H1 (cell line): ENCODE results near the gene SERPINE3. TPM values are rescaled to one million over a fixed set of nuclear protein-coding genes. Genes with fewer than 3 reads are reported as not detected.

Experiments used
- CTCF ChIA-PET: fragments of 300-600 bp; sonication (Branson Sonifier 250); formaldehyde crosslinking; loops from one replicate; lab custom pipeline; 2021; ENCODE audit not compliant: partially characterized antibody; lab: Charles Lee
- POLR2A ChIA-PET: fragments of 300-600 bp; sonication (Branson Sonifier 250); formaldehyde crosslinking; loops from one replicate; lab custom pipeline; 2021; ENCODE audit warnings: inconsistent platforms; ENCODE audit not compliant: partially characterized antibody; lab: Charles Lee
- DNase-seq, 2 experiments: peaks; one replicate each; pipeline versions ENCODE4 v3.0.0 to v3.0.0-alpha.2; 2010 to 2022; ENCODE audit warnings: low spot score in 2 of 2, low read depth in 1 of 2, mixed read lengths in 1 of 2
- FAIRE-seq: peaks from 2 replicates; lab custom pipeline; 2011; peaks lifted over from hg19 to GRCh38; lab: Jason Lieb, UNC
- H2AFZ ChIP-seq: 2 replicates; pipeline ENCODE4 v1.8.1; 2012; ENCODE audit warnings: low read length, inconsistent platforms
- H2AK5ac ChIP-seq: 2 replicates; pipeline ENCODE4 v1.6.1; 2013; ENCODE audit warnings: low read depth, low read length
- H2BK120ac ChIP-seq: replicated peaks from 2 replicates; pipeline ENCODE3; 2013; ENCODE audit warnings: low read depth, low read length, inconsistent platforms
- H2BK12ac ChIP-seq: 2 replicates; pipeline ENCODE4 v1.6.1; 2013; ENCODE audit warnings: low read depth, low read length
- H2BK15ac ChIP-seq: 2 replicates; pipeline ENCODE4 v1.6.1; 2013; ENCODE audit warnings: low read length
- H2BK20ac ChIP-seq: 2 replicates; pipeline ENCODE4 v1.6.1; 2013; ENCODE audit warnings: low read length
- H2BK5ac ChIP-seq: 2 replicates; pipeline ENCODE4 v1.6.1; 2013; ENCODE audit warnings: low read depth, low read length
- H3K14ac ChIP-seq: 2 replicates; pipeline ENCODE4 v1.6.1; 2013; ENCODE audit warnings: inconsistent platforms; ENCODE audit not compliant: insufficient read length
- H3K18ac ChIP-seq: 2 replicates; pipeline ENCODE4 v1.6.1; 2013; ENCODE audit warnings: low read length; ENCODE audit errors: extremely low read depth
- H3K23ac ChIP-seq: 2 replicates; pipeline ENCODE4 v1.6.1; 2013; ENCODE audit warnings: inconsistent platforms; ENCODE audit not compliant: insufficient read length
- H3K23me2 ChIP-seq: 2 replicates; pipeline ENCODE4 v1.6.1; 2013; ENCODE audit warnings: low read depth, low read length
- H3K27ac ChIP-seq: 2 replicates; pipeline ENCODE4 v1.6.1; 2011; ENCODE audit warnings: low read depth, low read length, inconsistent platforms
- H3K27me3 ChIP-seq, 4 experiments: replicated peaks in 1 of 4; 1 replicate in 1 of 4; 2 replicates in 3 of 4; pipeline versions ENCODE4 v1.6.1 to v1.8.1; 2011 to 2013; ENCODE audit warnings: low read length in 3 of 4, mild to moderate bottlenecking in 3 of 4, inconsistent platforms in 2 of 4, mixed read lengths in 2 of 4, moderate library complexity in 1 of 4; ENCODE audit not compliant: control insufficient read depth in 3 of 4, insufficient read depth in 3 of 4; ENCODE audit errors: extremely low read depth in 1 of 4
- H3K36me3 ChIP-seq, 4 experiments: 2 replicates each; pipeline versions ENCODE4 v1.6.1 to v1.8.1; 2011 to 2013; ENCODE audit warnings: mild to moderate bottlenecking in 4 of 4, low read length in 3 of 4, moderate library complexity in 2 of 4, control low read depth in 1 of 4, inconsistent platforms in 1 of 4; ENCODE audit not compliant: insufficient read depth in 4 of 4, control insufficient read depth in 2 of 4
- H3K4ac ChIP-seq: replicated peaks from 2 replicates; pipeline ENCODE3; 2013; ENCODE audit warnings: low read length, low read depth, mixed read lengths, inconsistent platforms; ENCODE audit not compliant: insufficient read length
- H3K4me1 ChIP-seq, 4 experiments: replicated peaks in 1 of 4; 1 replicate in 1 of 4; 2 replicates in 3 of 4; pipeline versions ENCODE4 v1.6.1 to v1.8.1; 2011 to 2013; ENCODE audit warnings: low read length in 3 of 4, inconsistent platforms in 2 of 4, mixed read lengths in 1 of 4; ENCODE audit not compliant: insufficient read depth in 4 of 4, control insufficient read depth in 3 of 4
- H3K4me2 ChIP-seq, 2 experiments: 2 replicates each; pipeline versions ENCODE4 v1.6.1 to v1.8.1; 2011 to 2013; ENCODE audit warnings: low read depth in 2 of 2, low read length in 2 of 2, control low read depth in 1 of 2, inconsistent platforms in 1 of 2, mild to moderate bottlenecking in 1 of 2; ENCODE audit not compliant: insufficient read depth in 1 of 2
- H3K4me3 ChIP-seq, 4 experiments: fragments of 200-600, 300-600 bp in 1 of 4; sonication (generic), shearing (Covaris generic), sonication (Bioruptor Twin) in 1 of 4; 2 replicates each; pipeline versions ENCODE4 v1.5.1 to v1.8.1; 2011 to 2016; ENCODE audit warnings: low read length in 4 of 4, low read depth in 3 of 4, control low read depth in 2 of 4, inconsistent platforms in 2 of 4, mild to moderate bottlenecking in 2 of 4, mixed read lengths in 1 of 4, moderate library complexity in 1 of 4; ENCODE audit not compliant: insufficient read depth in 2 of 4; ENCODE audit errors: extremely low read depth in 1 of 4
- H3K56ac ChIP-seq: replicated peaks from 2 replicates; pipeline ENCODE3; 2013; ENCODE audit warnings: low read depth, mild to moderate bottlenecking, mixed read lengths, low read length, inconsistent platforms; ENCODE audit not compliant: insufficient read length
- H3K79me1 ChIP-seq: 2 replicates; pipeline ENCODE4 v1.6.1; 2013; ENCODE audit warnings: low read depth, low read length, control low read depth
- H3K79me2 ChIP-seq, 2 experiments: 2 replicates each; pipeline versions ENCODE4 v1.6.1 to v1.8.1; 2012 to 2013; ENCODE audit warnings: low read length in 2 of 2, mild to moderate bottlenecking in 2 of 2, inconsistent platforms in 1 of 2; ENCODE audit not compliant: insufficient read depth in 2 of 2, control insufficient read depth in 1 of 2
- H3K9ac ChIP-seq, 4 experiments: replicated peaks in 1 of 4; 1 replicate in 1 of 4; 2 replicates in 3 of 4; pipeline versions ENCODE4 v1.6.1 to v1.8.1; 2011 to 2013; ENCODE audit warnings: low read depth in 3 of 4, low read length in 3 of 4, control low read depth in 2 of 4, mild to moderate bottlenecking in 2 of 4, moderate library complexity in 2 of 4, inconsistent platforms in 1 of 4; ENCODE audit errors: extremely low read depth in 1 of 4
- H3K9me3 ChIP-seq, 2 experiments: 2 replicates each; pipeline versions ENCODE4 v1.6.1 to v1.8.1; 2012 to 2013; ENCODE audit warnings: mild to moderate bottlenecking in 2 of 2, moderate library complexity in 2 of 2, control low read depth in 1 of 2, inconsistent platforms in 1 of 2, low read depth in 1 of 2, low read length in 1 of 2, mixed read lengths in 1 of 2; ENCODE audit not compliant: insufficient read depth in 2 of 2
- H4K20me1 ChIP-seq, 2 experiments: replicated peaks in 1 of 2; 2 replicates each; pipeline versions ENCODE3 to v1.8.1; 2011 to 2013; ENCODE audit warnings: inconsistent platforms in 2 of 2, low read length in 2 of 2, mild to moderate bottlenecking in 1 of 2; ENCODE audit not compliant: insufficient read depth in 2 of 2, control insufficient read depth in 1 of 2
- H4K5ac ChIP-seq: 2 replicates; pipeline ENCODE4 v1.6.1; 2013; ENCODE audit warnings: low read length, low read depth, mixed read lengths, inconsistent platforms; ENCODE audit not compliant: insufficient read length
- H4K8ac ChIP-seq: 2 replicates; pipeline ENCODE4 v1.8.0; 2013; ENCODE audit warnings: mild to moderate bottlenecking, moderate library complexity, low read length, inconsistent platforms; ENCODE audit not compliant: insufficient read depth; ENCODE audit errors: extremely low read depth
- H4K91ac ChIP-seq: replicated peaks from 2 replicates; pipeline ENCODE3; 2013; ENCODE audit warnings: low read length, mixed read lengths, inconsistent platforms; ENCODE audit not compliant: insufficient read length
- HDAC6 ChIP-seq: IDR thresholded peaks from one replicate; pipeline ENCODE4 v1.7.1; 2012; ENCODE audit warnings: low read depth, mild to moderate bottlenecking, inconsistent platforms, low read length, moderate library complexity
- KDM5A ChIP-seq: fragments of 200-600 bp; IDR thresholded peaks from 2 replicates; pipeline ENCODE4 v1.7.1; 2012; ENCODE audit warnings: mild to moderate bottlenecking, low read length, inconsistent platforms, mixed read lengths
- MAFK ChIP-seq: IDR thresholded peaks from 2 replicates; pipeline ENCODE4 v1.6.1; 2012; ENCODE audit warnings: low read depth, mild to moderate bottlenecking, improper control_type of control experiment, low read length
- MAX ChIP-seq: IDR thresholded peaks from 2 replicates; pipeline ENCODE4 v1.6.1; 2012; ENCODE audit warnings: inconsistent platforms
- NANOG ChIP-seq: IDR thresholded peaks from 2 replicates; pipeline ENCODE4 v1.6.1; 2011; ENCODE audit warnings: low read length, low read depth, mild to moderate bottlenecking, inconsistent platforms; ENCODE audit not compliant: insufficient read depth, poor library complexity, severe bottlenecking
- NRF1 ChIP-seq: IDR thresholded peaks from 2 replicates; pipeline ENCODE4 v1.6.1; 2011; ENCODE audit warnings: mild to moderate bottlenecking, low read depth, low read length, improper control_type of control experiment
- RBBP5 ChIP-seq: IDR thresholded peaks from 2 replicates; pipeline ENCODE4 v1.7.1; 2012; ENCODE audit warnings: low read depth, mild to moderate bottlenecking, inconsistent platforms, low read length, moderate library complexity, borderline replicate concordance
- SIN3A ChIP-seq, 2 experiments: IDR thresholded peaks in 1 of 2; conservative IDR thresholded peaks in 1 of 2; 2 replicates each; pipeline ENCODE4 v1.6.1; 2011 to 2012; ENCODE audit warnings: low read length in 2 of 2, improper control_type of control experiment in 1 of 2, low read depth in 1 of 2, mild to moderate bottlenecking in 1 of 2
- TEAD4 ChIP-seq: IDR thresholded peaks from 2 replicates; pipeline ENCODE4 v1.6.1; 2012; ENCODE audit warnings: low read depth, low read length, inconsistent platforms, mixed read lengths
- polyA plus RNA-seq, 7 experiments: library from polyadenylated mRNA; depleted of rRNA in 3 of 7; stranded (reverse) in 5 of 7; unstranded in 2 of 7; fragments of >200 nt in 5 of 7; fragments of 200-250 nt in 2 of 7; gene quantifications; 1 replicate in 5 of 7; 2 replicates in 1 of 7; 4 replicates in 1 of 7; pipeline versions ENCODE4 v1.2.1 to v1.2.3, GENCODE V29; 2011 to 2013; ENCODE audit warnings: missing spikeins in 2 of 7, mixed read lengths in 2 of 7
- total RNA-seq: library from RNA; stranded (reverse); fragmentation: NEBNext Ultra II Directional; extraction: Animal tissue kit (Norgen Biotek cat#: 25700); gene quantifications from 2 replicates; pipeline ENCODE4 v1.2.1, GENCODE V29; 2021

The SERPINE3 gene
- total and polyA plus RNA-seq, 2 of the 8 experiments (the other 6 are each of a cell fraction or from before 2014, with no cell fraction given) = 0.34 to 1.0 TPM

GRCh38 chr13:51333421-51333820 lies 6.1 kb upstream of the SERPINE3 start:
- Histone ChIP-seq H2BK20ac (no peak overlapping the region), H3K14ac (no peak overlapping the region), H4K5ac (no peak overlapping the region), H4K91ac (no peak overlapping the region), H3K4me3 (no peak overlapping the region), H3K9me3 (no peaks in the 10 kb centered on the region), H3K23ac (no peak overlapping the region), H4K8ac (no peak overlapping the region), H2AFZ (no peak overlapping the region), H3K56ac (no peak overlapping the region), H2BK5ac (no peak overlapping the region), H3K79me1 (no peaks in the 10 kb centered on the region), H3K4ac (no peak overlapping the region), H2AK5ac (no peak overlapping the region), H3K4me2 (no peak overlapping the region), H3K79me2 (no peaks in the 10 kb centered on the region), H3K36me3 (no peaks in the 10 kb centered on the region), H3K27ac (no peak overlapping the region), H2BK120ac (no peak overlapping the region), H2BK15ac (no peak overlapping the region), H3K18ac (no peak overlapping the region), H3K9ac (no peak overlapping the region), H2BK12ac (no peak overlapping the region), H3K23me2 (no peaks in the 10 kb centered on the region), H3K4me1 (no peaks in the 10 kb centered on the region), H3K27me3 (no peaks in the 10 kb centered on the region; a peak in 1 of 7 replicates), H4K20me1 (no peaks in the 10 kb centered on the region)
- CTCF ChIA-PET = no interaction called here
- POLR2A ChIA-PET = no interaction called here
- DNase-seq (no peak), FAIRE-seq (no peak)
- TF ChIP-seq MAFK (no peak), NRF1 (no peak), MAX (no peak), TEAD4 (no peak), NANOG (no peak), SIN3A (conservative IDR thresholded peaks at IDR 0.05 in 1 of 2, IDR thresholded peaks at IDR 0.05 in 1 of 2; ENCODE audit: low read depth in 1 of 2, low read length in 2 of 2) (no peak), KDM5A (no peak), RBBP5 (no peak), HDAC6 (no peak)
